ENCODE results near the gene PHAX.

PHAX gene

GRCh38 chr5:126628102-126628501, 27.4 kb downstream of the PHAX start:
- Histone ChIP-seq H3K27ac (no peak overlapping the region), H3K36me3 (replicated peaks) (peaks cover 5% of the 10 kb centered on the region), H3K27me3 (replicated peaks) (no peaks in the 10 kb centered on the region), H3K4me3 (ENCODE audit: low read depth, low read length) (no peak overlapping the region)
- TF ChIP-seq, protein P1, sequence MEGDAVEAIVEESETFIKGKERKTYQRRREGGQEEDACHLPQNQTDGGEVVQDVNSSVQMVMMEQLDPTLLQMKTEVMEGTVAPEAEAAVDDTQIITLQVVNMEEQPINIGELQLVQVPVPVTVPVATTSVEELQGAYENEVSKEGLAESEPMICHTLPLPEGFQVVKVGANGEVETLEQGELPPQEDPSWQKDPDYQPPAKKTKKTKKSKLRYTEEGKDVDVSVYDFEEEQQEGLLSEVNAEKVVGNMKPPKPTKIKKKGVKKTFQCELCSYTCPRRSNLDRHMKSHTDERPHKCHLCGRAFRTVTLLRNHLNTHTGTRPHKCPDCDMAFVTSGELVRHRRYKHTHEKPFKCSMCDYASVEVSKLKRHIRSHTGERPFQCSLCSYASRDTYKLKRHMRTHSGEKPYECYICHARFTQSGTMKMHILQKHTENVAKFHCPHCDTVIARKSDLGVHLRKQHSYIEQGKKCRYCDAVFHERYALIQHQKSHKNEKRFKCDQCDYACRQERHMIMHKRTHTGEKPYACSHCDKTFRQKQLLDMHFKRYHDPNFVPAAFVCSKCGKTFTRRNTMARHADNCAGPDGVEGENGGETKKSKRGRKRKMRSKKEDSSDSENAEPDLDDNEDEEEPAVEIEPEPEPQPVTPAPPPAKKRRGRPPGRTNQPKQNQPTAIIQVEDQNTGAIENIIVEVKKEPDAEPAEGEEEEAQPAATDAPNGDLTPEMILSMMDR (IDR thresholded peaks at IDR 0.05; ENCODE audit: low read depth, low read length, missing control alignments): no peak
- in situ Hi-C loops (cut with HindIII; ENCODE audit: low pct_ligation_motif_present, low sequenced_read_pairs): no loop called here
- DNase-seq: no peak

DNA sequence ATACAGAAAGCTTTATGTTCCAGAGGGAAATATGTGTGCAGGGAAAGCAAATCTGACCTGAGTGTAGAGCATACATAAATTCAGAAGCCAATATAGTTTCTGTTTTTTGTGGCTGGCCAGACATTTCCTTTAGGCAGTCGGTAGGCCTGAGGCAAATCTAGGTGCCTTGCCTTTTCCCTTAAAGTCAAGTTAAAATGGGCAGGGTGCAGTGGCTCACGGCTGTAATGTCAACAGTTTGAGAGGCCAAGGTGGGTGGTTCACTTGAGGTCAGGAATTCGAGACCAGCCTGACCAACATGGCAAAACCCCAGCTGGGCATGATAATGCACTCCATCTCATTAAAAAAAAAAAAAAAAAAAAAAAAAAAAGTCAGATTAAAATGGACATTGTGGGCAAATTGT, 31.2 kb downstream of the PHAX start:
- in situ Hi-C loops (cut with HindIII; ENCODE audit: low pct_ligation_motif_present, low sequenced_read_pairs): no loop called here
- no peak overlapping the region for H3K27ac ChIP-seq
- DNase-seq: no peak
- no peaks in the 10 kb centered on the region for H3K27me3 ChIP-seq (replicated peaks)
- H3K36me3 ChIP-seq (replicated peaks): peaks cover 2% of the 10 kb centered on the region
- H3K4me3 ChIP-seq (ENCODE audit: low read depth, low read length): no peak overlapping the region
- TF ChIP-seq, protein P1 (IDR thresholded peaks at IDR 0.05; ENCODE audit: low read depth, low read length, missing control alignments): no peak

DNA sequence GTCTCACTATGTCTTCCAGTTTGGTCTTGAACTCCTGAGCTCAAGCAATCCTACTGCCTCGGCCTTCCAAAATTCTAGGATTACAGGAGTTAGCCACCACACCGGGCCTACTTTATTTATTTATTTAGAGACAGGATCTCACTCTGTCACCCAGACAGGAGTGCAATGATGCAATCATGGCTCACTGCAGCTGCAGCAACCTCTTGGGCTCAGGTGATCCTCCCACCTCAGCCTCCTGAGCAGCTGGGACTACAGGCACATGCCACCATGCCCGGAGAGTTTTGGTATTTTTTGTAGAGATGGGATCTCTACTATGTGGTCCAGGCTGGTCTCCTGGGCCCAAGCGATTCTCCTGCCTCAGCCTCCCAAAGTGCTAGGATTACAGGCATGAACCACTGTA, 32.8 kb downstream of the PHAX start:
- no peak overlapping the region for H3K27ac ChIP-seq
- TF ChIP-seq, protein P1 (IDR thresholded peaks at IDR 0.05; ENCODE audit: low read depth, low read length, missing control alignments): no peak
- no peak for DNase-seq
- no peaks in the 10 kb centered on the region for H3K27me3 ChIP-seq (replicated peaks)
- H3K4me3 ChIP-seq (ENCODE audit: low read depth, low read length): no peak overlapping the region
- no peaks in the 10 kb centered on the region for H3K36me3 ChIP-seq (replicated peaks)
- in situ Hi-C loops (cut with HindIII; ENCODE audit: low pct_ligation_motif_present, low sequenced_read_pairs): no loop called here

- in situ Hi-C loops (cut with HindIII; ENCODE audit: low pct_ligation_motif_present, low sequenced_read_pairs): no loop called here
- Histone ChIP-seq H3K36me3 (replicated peaks) (no peaks in the 10 kb centered on the region), H3K27me3 (replicated peaks) (no peaks in the 10 kb centered on the region), H3K27ac (no peak overlapping the region), H3K4me3 (ENCODE audit: low read depth, low read length) (no peak overlapping the region)
- TF ChIP-seq, protein P1 (IDR thresholded peaks at IDR 0.05; ENCODE audit: low read depth, low read length, missing control alignments): no peak
- no peak for DNase-seq
These were observed 34.8 kb downstream of the PHAX start for GRCh38 chr5:126635585-126635984.

GRCh38 chr5:126636956-126637355, 36.2 kb downstream of the PHAX start:
- no peaks in the 10 kb centered on the region for H3K36me3 ChIP-seq (replicated peaks)
- H3K27me3 ChIP-seq (replicated peaks): no peaks in the 10 kb centered on the region
- no peak overlapping the region for H3K27ac ChIP-seq
- no peak for DNase-seq
- H3K4me3 ChIP-seq (ENCODE audit: low read depth, low read length): no peak overlapping the region
- in situ Hi-C loops (cut with HindIII; ENCODE audit: low pct_ligation_motif_present, low sequenced_read_pairs): no loop called here
- TF ChIP-seq, protein P1 (IDR thresholded peaks at IDR 0.05; ENCODE audit: low read depth, low read length, missing control alignments): no peak

GRCh38 chr5:126640866-126641265, 40.1 kb downstream of the PHAX start:
- DNase-seq: no peak
- H3K27ac ChIP-seq: no peak overlapping the region
- TF ChIP-seq, protein P1 (IDR thresholded peaks at IDR 0.05; ENCODE audit: low read depth, low read length, missing control alignments): no peak

More at GRCh38 chr5:126640866-126641265, 40.1 kb downstream of the PHAX start:
- in situ Hi-C loops (cut with HindIII; ENCODE audit: low pct_ligation_motif_present, low sequenced_read_pairs): no loop called here
- Histone ChIP-seq H3K4me3 (ENCODE audit: low read depth, low read length) (no peak overlapping the region), H3K27me3 (replicated peaks) (no peaks in the 10 kb centered on the region), H3K36me3 (replicated peaks) (no peaks in the 10 kb centered on the region)

Measured in brain microvascular endothelial cell (primary cell).